ENCODE results near the gene SULT1A2.
"Not testable (repeated sequence)": the region's sequence is repeated elsewhere in the genome, so short reads cannot be mapped to it uniquely, and the experiment has no call there.

- not testable (repeated sequence) for TF ChIP-seq CTCF (conservative IDR thresholded peaks at IDR 0.05; ENCODE audit: low read depth, low read length); MAZ (IDR thresholded peaks at IDR 0.05; ENCODE audit: borderline replicate concordance, low read depth, low read length); POLR2A (IDR thresholded peaks at IDR 0.05; ENCODE audit: low read depth, low read length); MAFK (IDR thresholded peaks at IDR 0.05; ENCODE audit: low read depth, low read length); CHD1 (IDR thresholded peaks at IDR 0.05; ENCODE audit: low read depth, low read length)
These were observed 4.7 kb upstream of the SULT1A2 start for GRCh38 chr16:28601589-28601988.

Measured in IMR-90 (cell line).